ENCODE measurements around the gene PPFIBP1.

PPFIBP1 gene

GRCh38 chr12:27644158-27644845, 120.3 kb downstream of the PPFIBP1 start:
- no peak for TF ChIP-seq CTCF (IDR thresholded peaks at IDR 0.05; ENCODE audit: extremely low read depth, insufficient read depth, missing control alignments)
- in situ Hi-C loops (cut with MboI; ENCODE audit: low pct_unique_long_range_greater_than_20kb, low sequenced_read_pairs, unreplicated experiment) = loop anchor here (10.0 kb wide), 1 partner anchor 210 kb away; no protein-coding TSS in a partner anchor
- DNase-seq (ENCODE audit: low spot score) = no peak

- DNase-seq (ENCODE audit: low spot score) = no peak
- in situ Hi-C loops (cut with MboI; ENCODE audit: low pct_unique_long_range_greater_than_20kb, low sequenced_read_pairs, unreplicated experiment) = loop anchor here (10.0 kb wide), 1 partner anchor 211 kb away; no protein-coding TSS in a partner anchor
- TF ChIP-seq CTCF (IDR thresholded peaks at IDR 0.05; ENCODE audit: extremely low read depth, insufficient read depth, missing control alignments) = no peak
Observed at GRCh38 chr12:27645671-27646070, 121.7 kb downstream of the PPFIBP1 start.

DNA sequence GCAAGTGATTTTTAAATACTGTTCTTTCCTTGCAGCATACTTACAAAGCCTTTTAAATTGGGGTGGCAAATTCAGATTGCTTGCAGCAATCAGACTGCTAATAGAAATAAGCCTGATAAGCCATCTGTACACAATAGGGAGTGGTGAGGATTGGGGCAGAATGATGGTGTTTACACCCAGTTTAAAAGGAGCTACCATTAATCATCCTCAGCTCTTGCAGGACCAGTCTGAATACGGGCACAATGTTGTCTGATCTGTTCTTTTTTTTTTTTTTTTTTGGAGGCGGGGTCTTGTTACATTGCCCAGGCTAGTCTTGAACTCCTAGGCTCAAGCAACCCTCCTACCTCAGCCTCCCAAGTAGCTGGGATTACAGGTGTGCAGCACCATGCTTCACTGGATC, 122.1 kb downstream of the PPFIBP1 start:
- DNase-seq (ENCODE audit: low spot score) = no peak
- in situ Hi-C loops (cut with MboI; ENCODE audit: low pct_unique_long_range_greater_than_20kb, low sequenced_read_pairs, unreplicated experiment) = loop anchor here (10.0 kb wide), 1 partner anchor 211 kb away; no protein-coding TSS in a partner anchor
- TF ChIP-seq CTCF (IDR thresholded peaks at IDR 0.05; ENCODE audit: extremely low read depth, insufficient read depth, missing control alignments) = no peak

DNA sequence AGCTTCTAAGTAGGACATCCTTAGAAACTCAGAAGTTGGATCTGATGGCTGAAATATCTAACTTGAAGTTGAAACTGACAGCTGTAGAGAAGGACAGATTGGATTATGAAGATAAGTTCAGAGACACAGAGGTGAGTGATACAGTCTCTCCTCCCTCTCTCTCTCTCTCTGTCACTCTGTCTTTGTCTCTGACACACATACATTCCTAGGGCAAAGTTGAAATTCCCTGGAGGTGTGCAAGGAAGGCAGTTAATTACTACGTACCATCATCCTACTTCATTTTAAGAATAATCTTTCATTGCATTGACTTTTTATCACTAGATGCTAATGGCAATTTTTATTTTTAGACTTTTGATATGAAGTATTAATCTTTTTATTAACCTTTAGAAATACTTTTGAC, 126.0 kb downstream of the PPFIBP1 start:
- TF ChIP-seq CTCF (IDR thresholded peaks at IDR 0.05; ENCODE audit: extremely low read depth, insufficient read depth, missing control alignments) = no peak
- DNase-seq (ENCODE audit: low spot score) = no peak
- in situ Hi-C loops (cut with MboI; ENCODE audit: low pct_unique_long_range_greater_than_20kb, low sequenced_read_pairs, unreplicated experiment) = no loop called here

DNA sequence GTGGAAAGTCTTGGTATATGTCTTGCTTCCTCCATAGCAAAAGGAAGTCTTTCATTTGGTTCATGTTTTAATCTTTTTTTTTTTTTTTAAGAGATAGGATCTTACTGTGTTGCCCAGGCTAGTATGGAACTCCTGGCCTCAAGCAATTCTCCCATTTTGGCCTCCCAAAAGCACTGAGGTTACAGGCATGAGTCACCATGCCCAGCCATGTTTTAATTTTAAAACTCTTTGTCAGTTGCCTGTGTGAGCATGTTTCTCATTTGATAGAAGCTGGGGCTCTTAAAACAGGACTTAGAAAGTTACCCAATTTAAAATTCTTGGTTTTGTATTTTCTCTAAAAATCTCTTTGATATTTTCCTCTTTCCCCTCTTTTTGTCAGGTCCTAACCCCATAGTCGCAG, 127.2 kb downstream of the PPFIBP1 start:
- no peak for TF ChIP-seq CTCF (IDR thresholded peaks at IDR 0.05; ENCODE audit: extremely low read depth, insufficient read depth, missing control alignments)
- in situ Hi-C loops (cut with MboI; ENCODE audit: low pct_unique_long_range_greater_than_20kb, low sequenced_read_pairs, unreplicated experiment) = no loop called here
- DNase-seq (ENCODE audit: low spot score) = no peak

DNA sequence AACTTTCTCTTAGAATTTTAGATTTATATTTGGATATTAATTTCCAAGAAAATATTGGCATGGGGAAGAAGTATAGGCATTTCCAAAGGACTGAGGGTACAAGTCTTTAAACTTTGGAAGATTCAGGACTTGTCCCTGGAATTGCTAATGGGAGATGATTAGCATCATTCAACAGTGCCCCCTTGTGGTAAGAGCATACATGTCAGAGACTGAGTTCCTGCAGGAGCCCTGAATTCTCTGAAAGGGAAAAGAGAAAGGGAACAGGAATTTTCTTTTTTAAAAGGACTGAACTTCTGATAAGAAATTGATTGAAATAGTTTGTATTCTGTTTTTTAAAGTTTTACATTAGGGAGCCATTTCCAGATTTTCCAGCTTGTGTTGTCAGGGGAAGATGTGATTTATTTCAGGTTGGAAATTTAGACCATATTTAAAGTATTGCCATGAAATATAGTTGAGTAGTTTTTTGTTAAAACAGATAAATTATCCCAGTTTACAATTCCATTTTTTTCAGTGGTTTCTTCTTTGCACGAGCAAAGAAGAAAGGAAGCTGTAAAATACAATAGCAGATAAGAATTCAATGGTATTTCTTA, 128.3 kb downstream of the PPFIBP1 start:
- TF ChIP-seq CTCF (IDR thresholded peaks at IDR 0.05; ENCODE audit: extremely low read depth, insufficient read depth, missing control alignments) = peak; percentile 82
- DNase-seq (ENCODE audit: low spot score) = peak; percentile 33
- in situ Hi-C loops (cut with MboI; ENCODE audit: low pct_unique_long_range_greater_than_20kb, low sequenced_read_pairs, unreplicated experiment) = no loop called here

All from GM13977 (cell line).